Esophagus muscularis mucosa (tissue), 4 donors: ENCODE data around the gene KRTAP10-11. TPM values are rescaled to one million over a fixed set of nuclear protein-coding genes. Genes with fewer than 3 reads are reported as not detected.
"Not testable (repeated sequence)": the region's sequence is repeated elsewhere in the genome, so short reads cannot be mapped to it uniquely, and the experiment has no call there.

Source experiments
- DNase-seq: peaks from one replicate; pipeline ENCODE4 v3.0.0-alpha.2; 2017; ENCODE audit errors: extremely low spot score
- H3K27ac ChIP-seq, 4 donors: fragments of 200-600 bp; sonication (generic); replicated peaks in 1 of 4; 1 replicate in 3 of 4; 2 replicates in 1 of 4; pipeline ENCODE4 v1.5.1; 2016 to 2019; ENCODE audit warnings: mild to moderate bottlenecking in 1 of 4
- H3K27me3 ChIP-seq, 4 donors: fragments of 200-600 bp; sonication (generic); one replicate each; pipeline versions ENCODE4 v1.5.1 to v1.6.0; 2016 to 2019
- H3K36me3 ChIP-seq, 4 donors: fragments of 200-600 bp; sonication (generic); one replicate each; pipeline ENCODE4 v1.5.1; 2016 to 2019
- H3K4me1 ChIP-seq, 4 donors: fragments of 200-600 bp; sonication (generic); one replicate each; pipeline ENCODE4 v1.5.1; 2016 to 2019
- H3K4me3 ChIP-seq, 4 donors: fragments of 200-600 bp; sonication (generic); 1 replicate in 2 of 4; 2 replicates in 2 of 4; pipeline ENCODE4 v1.5.1; 2016 to 2019; ENCODE audit warnings: mild to moderate bottlenecking in 4 of 4, moderate library complexity in 1 of 4
- H3K9me3 ChIP-seq, 4 donors: fragments of 200-600 bp; sonication (generic); 1 replicate in 3 of 4; 2 replicates in 1 of 4; pipeline ENCODE4 v1.5.1; 2016 to 2019
- CTCF ChIP-seq, 3 experiments: fragments of 200-600 bp in 2 of 3; fragments of 450-650 bp in 1 of 3; sonication (generic) in 2 of 3; IDR thresholded peaks; one replicate each; pipeline ENCODE4 v1.5.1; 2017 to 2019; ENCODE audit warnings: antibody characterized with exemption in 3 of 3, mild to moderate bottlenecking in 2 of 3, moderate library complexity in 1 of 3
- EP300 ChIP-seq: sonication (generic); formaldehyde crosslinking; IDR thresholded peaks from one replicate; pipeline ENCODE4 v1.6.1; 2017; ENCODE audit warnings: antibody characterized with exemption
- POLR2A ChIP-seq: fragments of 450-650 bp; IDR thresholded peaks from one replicate; pipeline ENCODE4 v1.6.1; 2017; ENCODE audit warnings: antibody characterized with exemption, moderate library complexity, mild to moderate bottlenecking, low read depth
- POLR2AphosphoS5 ChIP-seq, 2 donors: sonication (generic); formaldehyde crosslinking; IDR thresholded peaks; one replicate each; pipeline ENCODE4 v1.6.1; 2017; ENCODE audit warnings: antibody characterized with exemption in 2 of 2
- WGBS: methylation state at CpG from one replicate; pipeline ENCODE4 v1.1.5; 2018; 5-methylcytosine and 5-hydroxymethylcytosine counted together
- intact Hi-C: fragments of 100-400 bp; cut with DNase I; formaldehyde crosslinking; loops from one replicate; pipeline ENCODE4 v1.15.1; 2023
- total RNA-seq, 4 donors: library from RNA; depleted of rRNA; stranded (reverse); fragments of >200 nt; gene quantifications; one replicate each; pipeline versions ENCODE4 v1.1.0 to v1.2.1, GENCODE V29; 2016

The KRTAP10-11 gene
- total RNA-seq, 4 donors from 2014 or later = not detected

- intact Hi-C loops = no loop called here
- TF ChIP-seq POLR2AphosphoS5 (IDR thresholded peaks at IDR 0.05) (no peak), CTCF (IDR thresholded peaks at IDR 0.05) (no peak), POLR2A (no peak), EP300 (no peak)
- Histone ChIP-seq H3K4me1 (no peaks in the 10 kb centered on the region), H3K4me3 (no peak overlapping the region), H3K9me3 (peaks cover 0 to 10% (median 3%) of the 10 kb centered on the region in 4 donors), H3K36me3 (no peaks in the 10 kb centered on the region), H3K27me3 (peaks cover 0 to 39% (median 0%) of the 10 kb centered on the region in 4 donors), H3K27ac (no peak overlapping the region)
- 42% methylated on average over 11 of the region's 11 CpGs for WGBS
- peak; percentile 77 for DNase-seq
These were observed 41.5 kb downstream of the KRTAP10-11 start for GRCh38 chr21:44687671-44688070.

GRCh38 chr21:44689740-44690139, 43.5 kb downstream of the KRTAP10-11 start:
- H3K27ac ChIP-seq, H3K4me3 ChIP-seq, intact Hi-C loops, H3K4me1 ChIP-seq, H3K36me3 ChIP-seq: not testable (repeated sequence)
- peak; percentile 47 for DNase-seq
- Histone ChIP-seq H3K9me3 (peaks cover 0 to 26% (median 14%) of the 10 kb centered on the region in 4 donors), H3K27me3 (peaks cover 0 to 41% (median 0%) of the 10 kb centered on the region in 4 donors)
- 80% methylated on average over 3 of the region's 3 CpGs for WGBS

GRCh38 chr21:44691686-44692085, 45.5 kb downstream of the KRTAP10-11 start:
- WGBS = 76% methylated on average over 2 of the region's 2 CpGs
- no peaks in the 10 kb centered on the region for H3K36me3 ChIP-seq
- no peak for DNase-seq
- H3K9me3 ChIP-seq = peaks cover 0 to 26% (median 14%) of the 10 kb centered on the region in 4 donors
- peaks cover 0 to 45% (median 0%) of the 10 kb centered on the region in 4 donors for H3K27me3 ChIP-seq
- no peaks in the 10 kb centered on the region for H3K4me1 ChIP-seq
- TF ChIP-seq CTCF (IDR thresholded peaks at IDR 0.05) (no peak), POLR2A (no peak), POLR2AphosphoS5 (IDR thresholded peaks at IDR 0.05) (no peak), EP300 (no peak)
- intact Hi-C loops = no loop called here
- H3K27ac ChIP-seq = no peak overlapping the region
- no peak overlapping the region for H3K4me3 ChIP-seq

GRCh38 chr21:44692798-44693512, 46.7 kb downstream of the KRTAP10-11 start:
- no peak for DNase-seq
- TF ChIP-seq CTCF (IDR thresholded peaks at IDR 0.05) (no peak), EP300 (no peak), POLR2AphosphoS5 (IDR thresholded peaks at IDR 0.05) (no peak), POLR2A (no peak)
- no peak overlapping the region for H3K4me3 ChIP-seq
- no peaks in the 10 kb centered on the region for H3K4me1 ChIP-seq
- peaks cover 0 to 45% (median under 1%) of the 10 kb centered on the region in 4 donors for H3K27me3 ChIP-seq
- intact Hi-C loops = no loop called here
- WGBS = 60% methylated on average over 2 of the region's 2 CpGs
- no peak overlapping the region for H3K27ac ChIP-seq
- peaks cover 0 to 26% (median 14%) of the 10 kb centered on the region in 4 donors for H3K9me3 ChIP-seq
- no peaks in the 10 kb centered on the region for H3K36me3 ChIP-seq

- no peaks in the 10 kb centered on the region for H3K4me1 ChIP-seq
- WGBS = 69% methylated on average over 11 of the region's 11 CpGs
- peak; percentile 90 for DNase-seq
- H3K9me3 ChIP-seq = peaks cover 0 to 26% (median 14%) of the 10 kb centered on the region in 4 donors
- no peaks in the 10 kb centered on the region for H3K36me3 ChIP-seq
- intact Hi-C loops = no loop called here
- H3K27me3 ChIP-seq = peaks cover 0 to 52% (median 4%) of the 10 kb centered on the region in 4 donors
- no peak overlapping the region for H3K4me3 ChIP-seq
- no peak overlapping the region for H3K27ac ChIP-seq
- TF ChIP-seq EP300 (no peak), POLR2AphosphoS5 (IDR thresholded peaks at IDR 0.05) (no peak), POLR2A (no peak), CTCF (IDR thresholded peaks at IDR 0.05) (no peak)
These were observed 48.6 kb downstream of the KRTAP10-11 start for GRCh38 chr21:44694776-44695175.
